K562 (cell line): ENCODE data around the gene CTRB2.

ENCODE experiments used
- AFF1 ChIP-seq, 2 experiments: fragments of 450-650 bp; IDR thresholded peaks; 2 replicates each; pipeline ENCODE4 v1.6.1; 2018; ENCODE audit warnings: mild to moderate bottlenecking in 2 of 2, low read depth in 1 of 2; ENCODE audit not compliant: partially characterized antibody in 2 of 2
- ARID4B ChIP-seq: sonication (generic); formaldehyde crosslinking; IDR thresholded peaks from 2 replicates; pipeline ENCODE4 v1.8.0; 2022; ENCODE audit warnings: mild to moderate bottlenecking, missing genetic modification reagents
- MXI1 ChIP-seq: IDR thresholded peaks from 2 replicates; pipeline ENCODE4 v1.6.1; 2011; ENCODE audit warnings: low read depth, mild to moderate bottlenecking, improper control_type of control experiment, low read length
- NFYB ChIP-seq: IDR thresholded peaks from 2 replicates; pipeline ENCODE4 v1.6.1; 2011; ENCODE audit warnings: mild to moderate bottlenecking, moderate library complexity; ENCODE audit not compliant: insufficient read length; ENCODE audit errors: extremely low read depth
- POLR2A ChIP-seq: fragments of 450-650 bp; conservative IDR thresholded peaks from 2 replicates; pipeline ENCODE4 v1.6.1; 2016
- ZC3H11A ChIP-seq: IDR thresholded peaks from 2 replicates; pipeline ENCODE4 v1.6.1; 2012; ENCODE audit warnings: low read depth, low read length, improper control_type of control experiment
- ZNF263 ChIP-seq: sonication (generic); formaldehyde crosslinking; IDR thresholded peaks from 2 replicates; pipeline ENCODE4 v1.8.0; 2022; ENCODE audit warnings: mild to moderate bottlenecking, missing genetic modification reagents, borderline replicate concordance
- ZNF431 ChIP-seq: sonication (generic); formaldehyde crosslinking; IDR thresholded peaks from 2 replicates; pipeline ENCODE4 v1.8.0; 2022; ENCODE audit warnings: mild to moderate bottlenecking, missing genetic modification reagents
- TF ChIP-seq, protein P1 (sequence below), 3 experiments: IDR thresholded peaks in 2 of 3; conservative IDR thresholded peaks in 1 of 3; 2 replicates each; pipeline ENCODE4 v1.5.1; 2011 to 2012; ENCODE audit warnings: low read length in 3 of 3, mild to moderate bottlenecking in 3 of 3, control low read depth in 2 of 3, improper control_type of control experiment in 1 of 3, inconsistent platforms in 1 of 3, low read depth in 1 of 3, mixed read lengths in 1 of 3, moderate library complexity in 1 of 3; ENCODE audit not compliant: insufficient read depth in 2 of 3

- no peak for TF ChIP-seq AFF1 (IDR thresholded peaks at IDR 0.05; ENCODE audit: low read depth in 1 of 2, partially characterized antibody in 2 of 2)
- TF ChIP-seq MXI1 = no peak
- TF ChIP-seq NFYB = no peak
- no peak for TF ChIP-seq ZNF431
- no peak for TF ChIP-seq POLR2A
- no peak for TF ChIP-seq ZNF263 (CRISPR knock-in tag)
- TF ChIP-seq, protein P1, sequence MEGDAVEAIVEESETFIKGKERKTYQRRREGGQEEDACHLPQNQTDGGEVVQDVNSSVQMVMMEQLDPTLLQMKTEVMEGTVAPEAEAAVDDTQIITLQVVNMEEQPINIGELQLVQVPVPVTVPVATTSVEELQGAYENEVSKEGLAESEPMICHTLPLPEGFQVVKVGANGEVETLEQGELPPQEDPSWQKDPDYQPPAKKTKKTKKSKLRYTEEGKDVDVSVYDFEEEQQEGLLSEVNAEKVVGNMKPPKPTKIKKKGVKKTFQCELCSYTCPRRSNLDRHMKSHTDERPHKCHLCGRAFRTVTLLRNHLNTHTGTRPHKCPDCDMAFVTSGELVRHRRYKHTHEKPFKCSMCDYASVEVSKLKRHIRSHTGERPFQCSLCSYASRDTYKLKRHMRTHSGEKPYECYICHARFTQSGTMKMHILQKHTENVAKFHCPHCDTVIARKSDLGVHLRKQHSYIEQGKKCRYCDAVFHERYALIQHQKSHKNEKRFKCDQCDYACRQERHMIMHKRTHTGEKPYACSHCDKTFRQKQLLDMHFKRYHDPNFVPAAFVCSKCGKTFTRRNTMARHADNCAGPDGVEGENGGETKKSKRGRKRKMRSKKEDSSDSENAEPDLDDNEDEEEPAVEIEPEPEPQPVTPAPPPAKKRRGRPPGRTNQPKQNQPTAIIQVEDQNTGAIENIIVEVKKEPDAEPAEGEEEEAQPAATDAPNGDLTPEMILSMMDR (IDR thresholded peaks at IDR 0.05 in 2 of 3, conservative IDR thresholded peaks at IDR 0.05 in 1 of 3; ENCODE audit: insufficient read depth in 2 of 3, low read depth in 1 of 3, low read length in 3 of 3) = no peak
- no peak for TF ChIP-seq ZC3H11A
- TF ChIP-seq ARID4B (CRISPR knock-in tag) = no peak
These were observed 25.3 kb downstream of the CTRB2 start for GRCh38 chr16:75181630-75182029.
